Chondrocyte (in vitro differentiated cells): ENCODE measurements around the gene GAS7. TPM values are rescaled to one million over a fixed set of nuclear protein-coding genes. Genes with fewer than 3 reads are reported as not detected.

Experiments used
- DNase-seq: peaks from one replicate; pipeline ENCODE4 v3.0.0; 2021; ENCODE audit warnings: mixed read lengths, low spot score
- H3K27ac Mint-ChIP-seq: one replicate; pipeline ENCODE4 v1.8.0; 2021; ENCODE audit warnings: mild to moderate bottlenecking, moderate library complexity, mixed read lengths; ENCODE audit not compliant: unreplicated experiment
- H3K27me3 Mint-ChIP-seq: 2 replicates; pipeline ENCODE4 v1.8.0; 2021; ENCODE audit warnings: low read depth, mixed read lengths
- H3K36me3 Mint-ChIP-seq: 2 replicates; pipeline ENCODE4 v1.8.0; 2021; ENCODE audit warnings: low read depth, mixed read lengths
- H3K4me1 Mint-ChIP-seq: 2 replicates; pipeline ENCODE4 v1.8.0; 2021; ENCODE audit warnings: low read depth, mild to moderate bottlenecking, mixed read lengths
- H3K4me3 Mint-ChIP-seq: one replicate; pipeline ENCODE4 v1.8.0; 2021; ENCODE audit warnings: mild to moderate bottlenecking, moderate library complexity, mixed read lengths; ENCODE audit not compliant: unreplicated experiment
- H3K9me3 Mint-ChIP-seq: 2 replicates; pipeline ENCODE4 v1.8.0; 2021; ENCODE audit warnings: low read depth, mixed read lengths
- total RNA-seq: library from RNA; stranded (reverse); gene quantifications from 3 replicates; pipeline ENCODE4 v1.2.1, GENCODE V29; 2021
- TF ChIP-seq, protein P1 (sequence below): fragments of 200-600 bp; sonication (generic); IDR thresholded peaks from 2 replicates; pipeline ENCODE4 v1.5.0; 2021; ENCODE audit warnings: antibody characterized with exemption, mild to moderate bottlenecking, moderate library complexity

The GAS7 gene
- total RNA-seq, 1 donor from 2014 or later = 6.9 TPM

DNA sequence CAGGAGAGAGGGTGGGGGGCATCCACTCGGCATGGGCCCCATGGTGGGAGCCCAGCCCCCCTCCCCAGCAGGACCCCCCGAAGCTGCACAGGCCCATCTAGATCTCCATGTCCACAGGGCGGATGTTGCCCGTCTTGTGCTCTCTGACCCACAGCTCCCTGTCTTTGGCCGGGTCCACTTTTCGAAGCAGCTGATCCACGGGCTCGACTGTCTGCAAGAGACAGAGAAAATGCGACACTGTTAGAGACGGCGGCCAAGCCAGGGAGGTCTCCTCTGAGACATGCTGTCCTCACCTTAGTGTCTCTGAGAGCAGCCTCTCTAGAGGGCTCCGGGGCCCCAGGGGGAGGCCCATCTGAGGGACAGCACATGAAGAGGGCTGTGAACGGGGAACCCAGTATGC is 281.3 kb downstream of the GAS7 start:
- Mint-ChIP-seq H3K9me3 (no peaks in the 10 kb centered on the region), H3K4me3 (no peak overlapping the region), H3K27ac (no peak overlapping the region), H3K27me3 (no peaks in the 10 kb centered on the region), H3K4me1 (no peaks in the 10 kb centered on the region), H3K36me3 (peaks cover 6% of the 10 kb centered on the region)
- TF ChIP-seq, protein P1, sequence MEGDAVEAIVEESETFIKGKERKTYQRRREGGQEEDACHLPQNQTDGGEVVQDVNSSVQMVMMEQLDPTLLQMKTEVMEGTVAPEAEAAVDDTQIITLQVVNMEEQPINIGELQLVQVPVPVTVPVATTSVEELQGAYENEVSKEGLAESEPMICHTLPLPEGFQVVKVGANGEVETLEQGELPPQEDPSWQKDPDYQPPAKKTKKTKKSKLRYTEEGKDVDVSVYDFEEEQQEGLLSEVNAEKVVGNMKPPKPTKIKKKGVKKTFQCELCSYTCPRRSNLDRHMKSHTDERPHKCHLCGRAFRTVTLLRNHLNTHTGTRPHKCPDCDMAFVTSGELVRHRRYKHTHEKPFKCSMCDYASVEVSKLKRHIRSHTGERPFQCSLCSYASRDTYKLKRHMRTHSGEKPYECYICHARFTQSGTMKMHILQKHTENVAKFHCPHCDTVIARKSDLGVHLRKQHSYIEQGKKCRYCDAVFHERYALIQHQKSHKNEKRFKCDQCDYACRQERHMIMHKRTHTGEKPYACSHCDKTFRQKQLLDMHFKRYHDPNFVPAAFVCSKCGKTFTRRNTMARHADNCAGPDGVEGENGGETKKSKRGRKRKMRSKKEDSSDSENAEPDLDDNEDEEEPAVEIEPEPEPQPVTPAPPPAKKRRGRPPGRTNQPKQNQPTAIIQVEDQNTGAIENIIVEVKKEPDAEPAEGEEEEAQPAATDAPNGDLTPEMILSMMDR = no peak
- DNase-seq = no peak

DNA sequence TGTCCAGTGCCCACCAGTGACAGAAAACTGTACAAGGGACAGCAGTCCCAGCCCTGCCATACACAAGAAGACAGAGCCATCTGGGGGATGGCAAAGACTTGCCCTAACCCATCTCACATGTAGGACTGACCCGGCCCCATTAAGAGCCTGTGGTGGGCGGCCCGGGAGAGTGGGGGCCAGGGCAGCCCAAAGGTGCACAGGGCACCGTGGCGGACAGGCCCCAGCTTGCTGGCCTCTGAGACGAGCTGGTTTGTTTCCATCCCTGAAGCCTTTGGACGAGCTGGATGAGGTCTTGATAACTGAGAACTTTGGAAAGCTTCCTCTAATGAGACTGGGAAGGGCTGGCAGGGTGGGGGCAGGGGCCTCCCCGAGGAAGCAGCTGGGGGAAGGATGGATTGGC is 282.3 kb downstream of the GAS7 start:
- TF ChIP-seq, protein P1 = no peak
- no peak for DNase-seq
- no peak overlapping the region for H3K27ac Mint-ChIP-seq
- no peaks in the 10 kb centered on the region for H3K27me3 Mint-ChIP-seq
- H3K4me1 Mint-ChIP-seq = no peaks in the 10 kb centered on the region
- H3K9me3 Mint-ChIP-seq = no peaks in the 10 kb centered on the region
- H3K36me3 Mint-ChIP-seq = peaks cover 4% of the 10 kb centered on the region
- H3K4me3 Mint-ChIP-seq = no peak overlapping the region

DNA sequence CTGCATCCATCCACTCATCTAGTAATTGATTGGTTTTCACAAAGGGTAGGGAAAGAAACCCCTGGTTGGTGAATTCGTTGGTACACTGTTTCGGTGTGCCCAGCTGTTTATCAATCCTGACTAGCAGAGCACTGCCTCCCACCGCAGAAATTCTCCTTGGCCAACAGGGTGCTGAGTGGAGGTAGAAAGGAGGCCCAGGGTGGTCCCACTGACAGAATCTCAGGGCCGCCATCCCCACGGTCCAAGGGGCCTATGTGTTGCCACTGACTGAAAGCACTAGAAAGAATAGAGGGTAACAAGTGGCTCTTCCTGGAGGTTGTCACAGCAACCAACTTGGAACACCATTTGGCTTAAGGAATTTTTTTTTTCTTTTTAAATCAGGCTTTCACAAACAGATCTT is 284.9 kb downstream of the GAS7 start:
- Mint-ChIP-seq H3K27me3 (no peaks in the 10 kb centered on the region), H3K36me3 (peaks cover 1% of the 10 kb centered on the region), H3K9me3 (no peaks in the 10 kb centered on the region), H3K4me1 (peaks cover 5% of the 10 kb centered on the region), H3K27ac (no peak overlapping the region), H3K4me3 (no peak overlapping the region)
- TF ChIP-seq, protein P1 = no peak
- DNase-seq = no peak

DNA sequence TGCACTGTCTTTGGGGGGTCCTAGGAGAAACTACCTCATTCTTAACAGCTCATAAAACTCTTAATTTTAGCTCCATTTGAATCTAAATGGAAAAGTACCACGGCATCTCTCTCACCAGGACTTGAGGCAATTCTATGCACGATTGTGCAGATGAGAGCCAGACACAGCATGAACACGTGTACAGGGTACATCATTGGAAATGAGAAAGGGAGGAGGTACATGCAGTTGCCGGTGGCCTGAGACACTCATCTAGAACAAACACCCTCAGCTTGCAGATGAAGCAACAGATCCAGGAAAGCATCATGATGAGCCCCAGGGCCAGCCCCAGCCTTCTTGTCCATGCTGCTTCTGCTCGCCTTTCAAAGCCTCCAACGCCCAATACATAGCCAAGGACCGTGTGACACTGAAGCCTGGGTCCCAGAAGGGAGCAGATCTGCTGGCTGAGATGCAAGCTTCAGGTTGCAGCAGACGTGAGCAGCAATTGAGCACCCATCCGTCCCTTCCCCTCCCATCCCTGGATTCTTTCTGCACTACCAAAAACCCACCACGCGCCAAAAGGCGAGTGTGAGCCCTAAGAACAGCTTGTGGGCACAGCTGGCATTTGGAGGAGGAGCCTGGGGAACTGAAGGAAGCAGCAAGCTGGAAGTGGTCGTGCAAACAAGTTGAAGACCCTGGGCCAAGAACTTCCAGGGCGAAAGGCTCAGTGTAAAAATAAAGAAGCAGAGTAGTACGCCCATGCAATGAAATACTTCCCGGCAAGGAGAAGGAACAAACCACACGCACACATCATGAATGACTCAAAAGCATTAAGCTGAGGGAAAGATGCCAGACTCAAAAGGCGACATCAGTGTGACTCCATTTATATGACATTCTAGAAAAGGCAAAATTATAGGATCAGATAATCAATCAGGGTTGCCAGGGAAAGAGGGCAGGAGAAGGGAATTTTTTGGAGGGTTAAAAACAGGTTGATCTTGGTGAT is 286.0 kb downstream of the GAS7 start:
- Mint-ChIP-seq H3K36me3 (peaks cover 1% of the 10 kb centered on the region), H3K4me1 (peaks cover 10% of the 10 kb centered on the region), H3K27ac (no peak overlapping the region), H3K27me3 (no peaks in the 10 kb centered on the region), H3K9me3 (no peaks in the 10 kb centered on the region), H3K4me3 (no peak overlapping the region)
- DNase-seq = no peak
- TF ChIP-seq, protein P1 = no peak

DNA sequence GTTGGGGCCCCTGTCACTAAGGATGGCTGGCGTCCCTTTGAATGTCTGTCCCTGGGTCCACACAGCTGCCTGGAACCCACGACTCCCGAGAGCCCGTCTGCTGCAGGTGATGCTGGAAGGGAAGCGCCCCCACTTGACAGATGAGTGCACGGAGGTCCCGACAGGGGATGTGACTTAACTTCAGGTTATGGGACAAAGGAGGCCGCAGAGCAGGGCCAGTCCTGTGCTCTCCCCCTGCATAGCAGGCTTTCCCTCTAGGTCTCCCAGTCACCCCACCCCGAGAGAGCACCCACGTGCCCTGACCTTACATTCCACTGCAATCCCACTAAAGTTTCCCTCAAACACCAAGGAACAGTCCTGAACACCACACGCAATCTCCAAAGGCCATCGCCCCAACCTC is 287.3 kb downstream of the GAS7 start:
- no peaks in the 10 kb centered on the region for H3K27me3 Mint-ChIP-seq
- DNase-seq = no peak
- H3K36me3 Mint-ChIP-seq = peaks cover 1% of the 10 kb centered on the region
- no peaks in the 10 kb centered on the region for H3K9me3 Mint-ChIP-seq
- H3K4me3 Mint-ChIP-seq = no peak overlapping the region
- TF ChIP-seq, protein P1 = no peak
- H3K27ac Mint-ChIP-seq = no peak overlapping the region
- H3K4me1 Mint-ChIP-seq = peaks cover 10% of the 10 kb centered on the region
